Measurements from ENCODE around the gene NMNAT2. TPM values are rescaled to one million over a fixed set of nuclear protein-coding genes. Genes with fewer than 3 reads are reported as not detected.

Gene NMNAT2
- total and polyA plus RNA-seq, 2 donors from 2014 or later, result 0.17 to 2.0 TPM

DNA sequence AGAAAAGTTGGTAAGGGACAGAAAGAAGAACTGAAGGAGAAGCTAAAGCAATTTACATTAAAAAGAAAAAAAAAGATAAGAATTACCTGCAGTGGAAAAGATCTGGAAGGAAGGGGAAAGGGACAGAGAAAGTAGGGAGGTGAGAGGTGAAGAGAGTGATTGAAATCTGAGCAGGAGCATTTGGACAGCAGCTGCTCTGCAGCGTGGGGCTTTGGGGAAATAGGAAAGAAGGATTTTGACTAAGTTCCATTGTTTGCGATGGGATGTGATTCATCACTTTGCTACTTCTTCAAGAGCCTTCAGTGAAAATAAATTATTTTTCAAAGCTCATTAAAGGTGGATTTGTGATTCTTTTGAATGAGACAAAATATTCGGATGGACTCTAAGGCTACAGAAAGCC, 26.1 kb upstream of the NMNAT2 start:
- Histone ChIP-seq H3K9ac (ENCODE audit: low read length in 3 of 3) (no peak overlapping the region), H3K27me3 (ENCODE audit: control insufficient read depth, insufficient read depth, low read length) (no peaks in the 10 kb centered on the region), H3K36me3 (ENCODE audit: control insufficient read depth in 2 of 3, insufficient read depth in 3 of 3, low read length in 3 of 3) (no peaks in the 10 kb centered on the region), H3K27ac (ENCODE audit: low read depth in 2 of 2, low read length in 2 of 2) (no peak overlapping the region), H3K4me1 (ENCODE audit: control insufficient read depth in 2 of 3, insufficient read depth in 2 of 3, low read depth in 1 of 3, low read length in 3 of 3) (no peaks in the 10 kb centered on the region), H3K9me3 (ENCODE audit: control insufficient read depth in 2 of 3, insufficient read depth in 1 of 3, low read length in 3 of 3) (no peaks in the 10 kb centered on the region), H3K4me3 (ENCODE audit: low read length in 3 of 3) (no peak overlapping the region)
- TF ChIP-seq, protein P1, sequence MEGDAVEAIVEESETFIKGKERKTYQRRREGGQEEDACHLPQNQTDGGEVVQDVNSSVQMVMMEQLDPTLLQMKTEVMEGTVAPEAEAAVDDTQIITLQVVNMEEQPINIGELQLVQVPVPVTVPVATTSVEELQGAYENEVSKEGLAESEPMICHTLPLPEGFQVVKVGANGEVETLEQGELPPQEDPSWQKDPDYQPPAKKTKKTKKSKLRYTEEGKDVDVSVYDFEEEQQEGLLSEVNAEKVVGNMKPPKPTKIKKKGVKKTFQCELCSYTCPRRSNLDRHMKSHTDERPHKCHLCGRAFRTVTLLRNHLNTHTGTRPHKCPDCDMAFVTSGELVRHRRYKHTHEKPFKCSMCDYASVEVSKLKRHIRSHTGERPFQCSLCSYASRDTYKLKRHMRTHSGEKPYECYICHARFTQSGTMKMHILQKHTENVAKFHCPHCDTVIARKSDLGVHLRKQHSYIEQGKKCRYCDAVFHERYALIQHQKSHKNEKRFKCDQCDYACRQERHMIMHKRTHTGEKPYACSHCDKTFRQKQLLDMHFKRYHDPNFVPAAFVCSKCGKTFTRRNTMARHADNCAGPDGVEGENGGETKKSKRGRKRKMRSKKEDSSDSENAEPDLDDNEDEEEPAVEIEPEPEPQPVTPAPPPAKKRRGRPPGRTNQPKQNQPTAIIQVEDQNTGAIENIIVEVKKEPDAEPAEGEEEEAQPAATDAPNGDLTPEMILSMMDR (IDR thresholded peaks at IDR 0.05; ENCODE audit: borderline replicate concordance, extremely low read depth, insufficient read depth), result no peak
- intact Hi-C loops (cut with DNase I), result no loop called here
- DNase-seq, result no peak
- FAIRE-seq, result no peak

DNA sequence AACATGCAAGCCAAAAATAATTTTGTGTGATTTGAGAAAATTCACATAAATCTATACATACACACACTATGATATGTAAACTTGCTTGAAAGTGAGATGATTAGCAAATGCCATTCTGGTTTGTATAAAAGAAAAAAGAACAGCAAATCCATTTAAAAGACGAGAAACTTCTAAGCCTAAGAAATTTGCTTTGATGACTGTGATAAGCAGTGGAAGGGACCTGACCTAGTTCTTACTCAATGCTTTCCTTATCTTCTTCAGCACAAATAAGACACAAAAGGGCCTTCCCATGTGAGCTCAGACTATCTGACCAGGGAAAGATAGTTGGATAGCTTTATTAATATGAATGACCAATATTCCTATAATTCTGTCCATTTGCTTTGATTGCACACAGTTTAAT, 25.3 kb upstream of the NMNAT2 start:
- Histone ChIP-seq H3K4me3 (ENCODE audit: low read length in 3 of 3) (no peak overlapping the region), H3K27ac (ENCODE audit: low read depth in 2 of 2, low read length in 2 of 2) (no peak overlapping the region), H3K36me3 (ENCODE audit: control insufficient read depth in 2 of 3, insufficient read depth in 3 of 3, low read length in 3 of 3) (no peaks in the 10 kb centered on the region), H3K4me1 (ENCODE audit: control insufficient read depth in 2 of 3, insufficient read depth in 2 of 3, low read depth in 1 of 3, low read length in 3 of 3) (no peaks in the 10 kb centered on the region), H3K27me3 (ENCODE audit: control insufficient read depth, insufficient read depth, low read length) (no peaks in the 10 kb centered on the region), H3K9ac (ENCODE audit: low read length in 3 of 3) (no peak overlapping the region), H3K9me3 (ENCODE audit: control insufficient read depth in 2 of 3, insufficient read depth in 1 of 3, low read length in 3 of 3) (no peaks in the 10 kb centered on the region)
- intact Hi-C loops (cut with DNase I), result no loop called here
- TF ChIP-seq, protein P1 (IDR thresholded peaks at IDR 0.05; ENCODE audit: borderline replicate concordance, extremely low read depth, insufficient read depth), result no peak
- DNase-seq, result no peak
- no peak for FAIRE-seq

DNA sequence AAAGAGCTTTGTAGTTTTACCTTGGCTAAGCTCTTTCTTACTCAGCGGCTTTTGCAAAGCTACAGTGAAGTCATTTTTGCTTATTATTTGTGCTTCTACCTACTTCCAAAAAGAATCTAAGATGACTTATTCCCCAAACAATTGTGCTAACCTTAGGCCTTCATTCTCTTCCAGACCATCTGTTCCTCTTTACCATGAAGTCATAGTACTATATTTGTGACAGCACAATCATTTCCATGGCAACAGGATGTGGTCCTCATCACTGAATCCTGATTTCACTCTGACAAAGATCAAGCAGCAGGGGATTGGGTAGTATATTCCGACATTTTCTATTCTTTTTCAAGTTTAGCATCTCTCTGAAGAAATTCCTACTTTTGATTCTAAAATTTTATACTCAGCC, 24.8 kb upstream of the NMNAT2 start:
- no peak overlapping the region for H3K4me3 ChIP-seq (ENCODE audit: low read length in 3 of 3)
- H3K27ac ChIP-seq (ENCODE audit: low read depth in 2 of 2, low read length in 2 of 2), result no peak overlapping the region
- no peak for DNase-seq
- intact Hi-C loops (cut with DNase I), result no loop called here
- TF ChIP-seq, protein P1 (IDR thresholded peaks at IDR 0.05; ENCODE audit: borderline replicate concordance, extremely low read depth, insufficient read depth), result no peak
- H3K36me3 ChIP-seq (ENCODE audit: control insufficient read depth in 2 of 3, insufficient read depth in 3 of 3, low read length in 3 of 3), result no peaks in the 10 kb centered on the region
- no peaks in the 10 kb centered on the region for H3K27me3 ChIP-seq (ENCODE audit: control insufficient read depth, insufficient read depth, low read length)
- H3K9me3 ChIP-seq (ENCODE audit: control insufficient read depth in 2 of 3, insufficient read depth in 1 of 3, low read length in 3 of 3), result no peaks in the 10 kb centered on the region
- no peak for FAIRE-seq
- H3K4me1 ChIP-seq (ENCODE audit: control insufficient read depth in 2 of 3, insufficient read depth in 2 of 3, low read depth in 1 of 3, low read length in 3 of 3), result no peaks in the 10 kb centered on the region
- no peak overlapping the region for H3K9ac ChIP-seq (ENCODE audit: low read length in 3 of 3)

DNA sequence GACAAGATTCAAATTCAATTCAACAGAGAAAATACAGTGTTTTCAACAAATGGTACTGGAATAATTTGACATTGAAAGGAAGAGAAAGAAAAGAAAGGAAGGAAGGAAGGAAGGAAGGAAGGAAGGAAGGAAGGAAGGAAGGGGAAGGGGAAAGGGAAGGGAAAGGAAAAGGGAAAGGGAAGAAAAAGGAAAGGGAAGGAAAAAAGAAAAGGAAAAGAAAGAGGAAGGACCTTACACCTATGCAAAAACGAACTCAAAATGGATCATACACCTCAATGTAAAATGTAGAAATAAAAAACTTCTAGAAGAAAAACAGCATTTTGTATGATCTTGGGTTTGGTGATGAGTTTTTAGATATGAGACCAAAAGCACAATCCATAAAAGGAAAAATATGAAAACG, 19.9 kb upstream of the NMNAT2 start:
- no peaks in the 10 kb centered on the region for H3K4me1 ChIP-seq (ENCODE audit: control insufficient read depth in 2 of 3, insufficient read depth in 2 of 3, low read depth in 1 of 3, low read length in 3 of 3)
- no peak overlapping the region for H3K9ac ChIP-seq (ENCODE audit: low read length in 3 of 3)
- intact Hi-C loops (cut with DNase I), result no loop called here
- TF ChIP-seq, protein P1 (IDR thresholded peaks at IDR 0.05; ENCODE audit: borderline replicate concordance, extremely low read depth, insufficient read depth), result no peak
- FAIRE-seq, result no peak
- H3K36me3 ChIP-seq (ENCODE audit: control insufficient read depth in 2 of 3, insufficient read depth in 3 of 3, low read length in 3 of 3), result no peaks in the 10 kb centered on the region
- H3K27me3 ChIP-seq (ENCODE audit: control insufficient read depth, insufficient read depth, low read length), result no peaks in the 10 kb centered on the region
- no peak for DNase-seq
- H3K27ac ChIP-seq (ENCODE audit: low read depth in 2 of 2, low read length in 2 of 2), result no peak overlapping the region
- no peak overlapping the region for H3K4me3 ChIP-seq (ENCODE audit: low read length in 3 of 3)
- no peaks in the 10 kb centered on the region for H3K9me3 ChIP-seq (ENCODE audit: control insufficient read depth in 2 of 3, insufficient read depth in 1 of 3, low read length in 3 of 3)
